ENCODE measurements around the gene C2CD4A. TPM values are rescaled to one million over a fixed set of nuclear protein-coding genes. Genes with fewer than 3 reads are reported as not detected.

C2CD4A gene
- total and polyA plus RNA-seq, 2 of the 4 experiments (the other 2 are of a cell fraction) = not detected

DNA sequence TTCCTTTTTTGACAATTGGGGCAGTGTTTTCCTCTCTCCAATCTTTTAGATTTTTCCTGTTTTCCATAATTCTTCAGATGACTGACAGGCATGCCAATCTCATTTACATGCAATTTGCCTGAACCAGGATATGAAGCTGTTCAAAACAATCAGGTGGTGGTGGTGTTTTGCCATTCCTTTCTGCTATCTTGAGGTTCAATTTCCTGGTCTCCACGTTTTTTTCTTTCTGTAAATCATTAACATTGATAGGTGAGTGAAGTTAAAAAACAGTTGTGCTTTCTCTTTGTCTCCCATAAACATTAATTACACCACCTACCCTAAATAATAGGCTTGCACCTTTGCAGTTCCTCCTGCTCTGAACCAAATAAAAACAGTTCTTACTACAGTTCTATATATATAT is 49.1 kb downstream of the C2CD4A start:
- H3K27ac ChIP-seq (ENCODE audit: insufficient read depth, low read length) = no peak overlapping the region
- no peak overlapping the region for H3K14ac ChIP-seq (replicated peaks; ENCODE audit: low read depth, low read length)
- dilution Hi-C loops (cut with HindIII; ENCODE audit: low sequenced_read_pairs, unreplicated experiment) (no loop called here), in situ Hi-C loops (cut with MboI; ENCODE audit: low sequenced_read_pairs) (no loop called here), intact Hi-C loops (cut with micrococcal nuclease) (no loop called here)
- no peak overlapping the region for H4K8ac ChIP-seq (ENCODE audit: low read depth in 2 of 2, low read length in 2 of 2)
- no CpG with 5 or more reads among the region's 1 CpG for WGBS, 2 experiments (ENCODE audit: extremely low coverage in 2 of 2, insufficient read length in 1 of 2)
- H3K9me1 ChIP-seq (ENCODE audit: insufficient read depth, low read length) = peaks cover 3% of the 10 kb centered on the region; the same call in 1 of the 2 replicates
- H3K79me1 ChIP-seq (ENCODE audit: low read depth in 1 of 2, low read length in 2 of 2) = no peaks in the 10 kb centered on the region
- no peak overlapping the region for H3K23ac ChIP-seq (ENCODE audit: low read depth, low read length)
- no peak overlapping the region for H2BK20ac ChIP-seq (ENCODE audit: low read depth, low read length)
- H3K4me3 ChIP-seq (ENCODE audit: insufficient read depth, low read depth, low read length) = no peak overlapping the region
- H3K36me3 ChIP-seq (ENCODE audit: control insufficient read depth, insufficient read depth, low read length) = no peaks in the 10 kb centered on the region
- no peak overlapping the region for H2AK5ac ChIP-seq (ENCODE audit: low read depth, low read length)
- TF ChIP-seq NFE2L2 (IDR thresholded peaks at IDR 0.05; ENCODE audit: low read depth, low read length) = no peak
- ATAC-seq (ENCODE audit: low read depth) (no peak), DNase-seq (no peak)
- no peak overlapping the region for H2AFZ ChIP-seq (replicated peaks; ENCODE audit: low read length, poor library complexity)
- H3K9ac ChIP-seq (ENCODE audit: low read depth, low read length) = no peak overlapping the region
- no peak overlapping the region for H2BK15ac ChIP-seq (ENCODE audit: low read depth, low read length)
- no peak overlapping the region for H3K18ac ChIP-seq (ENCODE audit: low read depth, low read length)
- H4K5ac ChIP-seq (ENCODE audit: low read depth, low read length) = no peak overlapping the region
- no peak overlapping the region for H4K91ac ChIP-seq (ENCODE audit: insufficient read depth, low read depth, low read length)
- ChIA-PET POLR2A (ENCODE audit: unreplicated experiment) (no interaction called here), CTCF (no interaction called here)
- H3K27me3 ChIP-seq (ENCODE audit: control insufficient read depth, insufficient read depth, low read length) = no peaks in the 10 kb centered on the region
- peaks cover 3% of the 10 kb centered on the region; the same call in 1 of the 2 replicates for H3K4me1 ChIP-seq (ENCODE audit: control insufficient read depth, insufficient read depth, low read length)
- H3K4ac ChIP-seq (ENCODE audit: low read depth, low read length) = no peak overlapping the region
- H3K9me3 ChIP-seq (ENCODE audit: control insufficient read depth, insufficient read depth, low read length) = no peaks in the 10 kb centered on the region
- no peak overlapping the region for H2BK120ac ChIP-seq (ENCODE audit: low read depth, low read length)
- H4K20me1 ChIP-seq (ENCODE audit: insufficient read depth, low read length) = no peaks in the 10 kb centered on the region
- H2AK9ac ChIP-seq (replicated peaks; ENCODE audit: low read depth, low read length, poor library complexity) = no peak overlapping the region
- no peak overlapping the region for H2BK5ac ChIP-seq (ENCODE audit: low read depth, low read length, poor library complexity, severe bottlenecking)
- no peak overlapping the region for H3K56ac ChIP-seq (ENCODE audit: extremely low read depth, insufficient read depth, low read length)
- H3K4me2 ChIP-seq (ENCODE audit: low read depth, low read length) = no peak overlapping the region
- no TSS peak for BruUV-seq (replicated peaks)

All from IMR-90 (cell line).